HG03520 (cell line): ENCODE results near the gene NTM.

Experiments used
- ATAC-seq: cut with Tn5 transposase; IDR thresholded peaks from one replicate; pipeline ENCODE4 v1.9.1; 2021; ENCODE audit warnings: mild to moderate bottlenecking, moderate library complexity; ENCODE audit not compliant: unreplicated experiment

Gene NTM

GRCh38 chr11:131540676-131541075 lies 170.3 kb downstream of the NTM start:
- no peak for ATAC-seq

DNA sequence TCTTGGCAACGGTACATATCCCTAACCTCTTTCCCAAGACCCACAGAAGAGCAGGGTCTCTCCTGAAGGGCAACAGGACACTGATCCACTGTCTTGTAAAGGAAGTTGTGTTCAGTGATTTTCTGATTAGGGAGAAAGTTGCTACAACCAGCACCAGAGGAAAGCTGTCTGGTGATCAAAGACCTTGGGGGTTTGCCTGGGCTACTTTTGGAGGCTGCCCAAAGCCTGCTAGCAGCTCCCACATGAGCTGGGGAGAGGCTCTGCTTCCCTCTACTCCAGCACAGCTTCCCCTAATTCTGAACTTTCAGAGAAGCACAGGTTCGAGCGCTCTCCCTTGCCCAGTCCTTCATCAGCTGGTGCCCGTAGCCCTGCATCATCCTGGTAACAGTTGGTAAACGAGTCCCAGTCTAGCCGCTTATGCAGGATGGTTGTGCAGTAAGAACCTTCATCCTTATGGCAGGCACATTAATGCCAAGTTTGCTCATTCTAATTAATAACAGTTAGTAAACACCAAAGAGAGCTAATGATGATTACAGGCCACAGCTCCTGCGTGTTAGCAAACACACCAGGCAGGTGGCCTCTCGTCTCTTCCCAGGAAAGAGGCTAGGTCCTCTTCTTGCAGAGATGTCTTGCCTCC lies 173.1 kb downstream of the NTM start:
- ATAC-seq: no peak

GRCh38 chr11:131544591-131544990 lies 174.2 kb downstream of the NTM start:
- ATAC-seq: no peak

- no peak for ATAC-seq
Observed at GRCh38 chr11:131546218-131546895, 175.9 kb downstream of the NTM start.

GRCh38 chr11:131549099-131549498 lies 178.7 kb downstream of the NTM start:
- ATAC-seq: no peak

- ATAC-seq: no peak
Observed at GRCh38 chr11:131549770-131550169, 179.4 kb downstream of the NTM start.

GRCh38 chr11:131560287-131560686 lies 189.9 kb downstream of the NTM start:
- ATAC-seq: no peak

DNA sequence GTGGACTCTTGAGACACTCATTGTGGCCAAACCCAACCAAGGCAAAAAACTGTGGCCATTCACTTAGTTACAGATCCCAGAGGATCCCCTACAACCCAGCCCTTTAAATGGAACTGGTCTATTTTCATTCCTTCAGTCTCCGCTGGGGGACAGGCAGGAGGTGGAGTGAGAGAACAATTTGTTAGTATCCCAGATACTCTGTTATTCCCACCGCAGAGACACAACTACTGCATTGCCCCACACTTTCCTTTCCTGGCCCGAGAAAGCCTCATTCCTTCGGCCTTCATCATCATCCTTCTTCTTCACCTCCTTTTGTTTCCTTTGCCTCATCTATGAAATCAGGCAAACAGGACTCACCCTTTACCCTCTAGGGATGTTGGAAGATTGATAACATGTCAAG lies 191.1 kb downstream of the NTM start:
- ATAC-seq: no peak

DNA sequence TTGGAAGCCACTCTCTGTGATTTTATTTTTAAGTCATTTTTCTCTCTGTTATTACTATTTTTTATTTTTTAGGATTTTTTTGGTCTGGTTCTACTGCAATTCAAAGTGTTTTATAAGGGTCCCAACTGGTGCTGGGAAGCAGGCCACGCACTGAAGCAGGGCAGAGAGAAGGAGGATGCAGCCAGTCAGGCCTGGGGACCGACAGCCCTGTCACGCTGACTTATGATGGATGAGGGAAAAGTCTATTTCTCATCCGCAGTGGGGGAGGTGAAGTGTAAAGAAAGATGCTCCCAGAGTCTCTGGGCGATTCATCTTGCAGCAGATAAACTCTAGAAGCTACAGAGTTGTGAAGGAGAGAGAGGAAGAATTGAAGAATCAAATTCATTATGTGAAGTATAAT lies 191.6 kb downstream of the NTM start:
- ATAC-seq: no peak

DNA sequence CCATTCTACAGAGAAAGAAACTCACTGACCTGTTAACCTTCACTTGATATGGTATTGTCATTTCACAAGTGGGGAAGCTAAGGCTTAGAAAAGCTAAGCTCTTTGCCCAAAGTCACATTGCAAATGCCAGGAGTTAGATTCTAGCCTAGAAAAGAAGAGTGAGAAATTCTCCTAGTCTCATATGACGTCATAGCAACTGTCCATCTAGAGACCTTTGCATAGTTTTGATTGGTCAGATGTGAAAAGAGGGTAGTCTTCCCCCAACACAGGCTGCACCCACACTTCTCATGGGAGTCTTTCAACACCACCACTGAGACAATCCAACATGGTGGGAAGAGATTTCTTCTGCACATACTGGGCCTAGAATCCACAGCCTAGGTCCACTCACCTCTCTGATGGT lies 197.9 kb downstream of the NTM start:
- no peak for ATAC-seq

- ATAC-seq: no peak
Observed at GRCh38 chr11:131571571-131571970, 201.2 kb downstream of the NTM start.

DNA sequence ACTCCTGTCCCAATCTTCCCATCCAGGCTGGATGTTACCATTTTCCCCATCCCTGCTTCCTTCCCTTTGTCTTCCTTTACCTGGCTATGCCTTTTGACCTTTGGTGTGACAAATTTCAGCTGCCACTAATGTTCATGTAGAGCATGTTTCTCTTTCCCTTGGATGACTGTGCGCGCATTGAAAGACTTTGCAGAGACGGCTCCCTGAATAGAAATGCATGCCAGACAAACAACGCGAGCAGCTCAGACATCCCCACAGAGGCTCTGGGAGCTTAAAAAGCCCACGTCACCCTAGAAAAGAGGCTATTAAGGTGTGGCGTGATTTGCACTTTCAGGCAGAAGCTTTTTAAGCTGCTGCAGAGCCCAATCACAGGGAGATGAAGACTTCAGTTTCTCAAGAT lies 202.0 kb downstream of the NTM start:
- ATAC-seq: no peak

- ATAC-seq: peak; percentile 74
Observed at GRCh38 chr11:131579932-131580387, 209.5 kb downstream of the NTM start.

GRCh38 chr11:131580476-131580875 lies 210.1 kb downstream of the NTM start:
- ATAC-seq: no peak

GRCh38 chr11:131581046-131581445 lies 210.6 kb downstream of the NTM start:
- ATAC-seq: no peak

DNA sequence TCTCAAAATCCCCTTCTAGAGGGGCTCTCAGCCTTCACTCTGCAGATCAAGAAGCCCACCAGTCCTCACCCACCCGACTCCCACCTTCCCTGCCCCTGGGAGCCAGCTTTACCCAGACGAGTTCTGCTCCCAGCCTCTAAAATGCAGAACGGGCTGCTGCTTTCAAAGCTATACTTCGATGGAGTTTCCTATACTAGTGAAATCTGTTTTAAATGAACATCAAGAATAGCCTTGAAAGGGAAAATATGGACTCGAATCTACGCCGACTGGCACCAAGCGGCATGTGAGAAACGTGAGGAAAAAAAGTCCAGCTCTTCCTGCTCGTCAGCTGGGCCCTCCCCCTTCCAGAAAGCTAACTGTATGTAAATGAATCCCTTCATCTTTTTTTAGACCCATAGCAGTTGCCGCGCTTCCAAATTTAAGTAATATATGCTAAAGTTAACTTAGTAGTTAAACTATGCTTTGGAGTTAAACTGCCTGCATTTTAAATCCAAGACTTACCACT lies 211.7 kb downstream of the NTM start:
- ATAC-seq: no peak

DNA sequence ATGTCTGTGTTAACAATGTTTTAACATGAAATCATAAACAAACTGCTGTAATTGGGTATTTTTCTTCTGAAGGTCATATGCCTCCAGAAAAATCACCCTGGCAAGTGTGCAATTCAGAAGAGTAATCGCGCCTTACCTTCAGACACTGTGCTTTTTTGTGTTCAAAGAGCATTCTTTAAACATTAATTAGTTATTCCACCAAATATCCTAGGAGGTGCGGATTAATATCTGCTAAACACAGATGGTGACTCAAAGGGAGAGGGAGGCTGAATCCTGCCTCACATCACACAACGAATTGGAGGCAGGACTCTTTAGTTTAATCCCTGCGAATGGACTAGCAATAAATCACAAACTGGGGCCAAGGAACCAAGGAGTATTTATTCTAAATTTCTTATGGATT lies 213.0 kb downstream of the NTM start:
- no peak for ATAC-seq

DNA sequence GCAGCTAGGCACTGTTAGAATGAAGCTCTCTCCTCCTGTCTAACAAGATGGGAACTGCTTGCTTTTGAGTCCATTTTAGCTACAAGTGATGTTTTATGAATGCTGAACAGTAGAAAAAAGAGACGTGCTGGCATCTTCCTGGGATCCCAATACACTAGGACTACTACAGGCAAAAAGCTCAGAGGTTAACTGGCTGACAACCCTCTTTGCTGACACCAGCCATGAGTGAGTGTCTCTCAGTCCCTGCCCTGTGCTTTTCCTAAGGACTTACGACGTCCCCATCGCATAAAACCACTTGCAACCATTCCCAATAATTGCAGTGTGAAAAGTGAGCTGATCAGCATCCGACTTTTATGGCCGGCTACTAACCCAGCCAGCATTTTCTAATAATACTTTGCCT lies 213.5 kb downstream of the NTM start:
- ATAC-seq: no peak

GRCh38 chr11:131584785-131585592 lies 214.6 kb downstream of the NTM start:
- ATAC-seq: no peak

DNA sequence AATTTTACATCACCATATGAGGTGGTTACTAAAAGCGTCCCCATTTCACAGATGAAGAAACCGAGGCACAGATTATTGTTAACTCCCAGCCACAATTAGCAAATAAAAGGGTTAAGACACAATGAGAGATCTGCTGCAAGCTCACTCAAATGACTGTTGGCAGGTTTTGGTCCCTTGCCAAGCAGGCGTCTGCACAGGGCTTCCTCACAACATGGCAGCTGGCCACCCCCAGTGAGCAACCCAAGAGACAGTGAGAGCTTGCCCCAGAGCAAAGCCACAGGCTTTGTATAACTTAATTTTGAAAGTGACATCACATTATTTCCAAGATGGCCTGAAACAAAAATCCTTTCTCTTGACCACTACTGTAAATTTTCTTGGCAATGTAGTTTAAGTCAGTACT lies 217.6 kb downstream of the NTM start:
- no peak for ATAC-seq

GRCh38 chr11:131591051-131591461 lies 220.6 kb downstream of the NTM start:
- no peak for ATAC-seq

DNA sequence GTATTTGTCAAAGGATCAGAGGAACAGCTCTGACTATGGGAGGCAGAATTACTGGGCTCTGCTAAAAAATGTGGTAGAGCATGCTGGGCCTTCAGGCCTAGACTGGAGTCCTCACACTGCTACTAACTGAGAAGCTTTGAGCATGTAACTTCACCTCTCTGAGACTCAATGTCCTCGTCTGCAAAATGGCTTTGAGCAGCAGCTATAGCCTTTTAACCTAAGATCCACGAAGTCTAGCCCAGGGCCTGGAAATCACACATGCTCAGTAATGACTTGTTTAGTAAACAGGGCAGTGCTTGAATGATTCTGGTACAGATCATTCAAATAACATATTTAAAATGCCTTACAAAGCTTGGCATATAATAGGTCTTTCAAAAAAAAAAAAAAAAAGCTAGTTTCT lies 221.7 kb downstream of the NTM start:
- ATAC-seq: no peak
